HG03108 (cell line): Measurements from ENCODE around the gene ERC1.
A peak's percentile ranks its signal among the peaks of the same experiment; 100 is the strongest.

ENCODE experiments used
- ATAC-seq: cut with Tn5 transposase; IDR thresholded peaks from one replicate; pipeline ENCODE4 v1.9.1; 2021; ENCODE audit warnings: moderate library complexity; ENCODE audit not compliant: unreplicated experiment

The ERC1 gene

DNA sequence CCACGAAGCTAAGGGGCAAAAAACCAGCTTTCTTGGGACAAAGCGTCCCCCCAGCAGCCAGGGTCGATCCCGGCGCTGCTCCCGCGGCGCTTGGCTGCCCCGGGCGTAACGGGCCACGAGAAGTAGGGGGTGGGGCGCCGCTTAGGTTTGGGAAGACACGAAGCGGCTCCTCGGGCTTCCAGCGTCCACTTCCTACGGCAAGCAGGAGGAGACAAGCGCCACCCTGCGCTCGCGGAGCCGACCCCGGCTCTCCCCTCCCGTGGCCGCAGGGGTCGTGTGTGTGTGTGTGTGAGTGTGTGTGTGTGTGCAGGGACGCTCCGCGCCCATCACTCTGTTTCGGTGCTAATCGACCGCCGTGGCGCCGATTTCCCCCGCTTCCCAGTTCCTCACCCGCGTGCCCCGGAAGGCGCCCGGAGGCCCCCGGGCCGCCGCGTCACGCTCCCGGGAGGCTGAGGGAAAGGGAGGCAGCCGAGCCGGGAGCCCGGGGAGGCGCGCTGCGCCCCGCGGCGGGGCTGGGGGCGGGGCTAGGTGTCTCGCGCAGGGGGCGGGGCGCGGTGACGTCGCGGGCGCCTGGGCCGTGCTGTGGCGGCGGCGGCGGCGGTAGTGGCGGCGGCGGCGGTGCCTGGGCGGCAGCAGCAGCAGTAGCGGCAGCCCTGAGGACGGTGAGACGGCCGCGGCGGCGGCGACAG is at the start of gene ERC1:
ERC1 (plus strand) TSS at position 563 of the 689 bp plus-strand sequence. CDS start 36,681 bp downstream, outside the sequence.
- peak; percentile 85 for ATAC-seq

- ATAC-seq, result no peak
Observed at GRCh38 chr12:943051-943450, 48.0 kb upstream of the ERC1 start.

DNA sequence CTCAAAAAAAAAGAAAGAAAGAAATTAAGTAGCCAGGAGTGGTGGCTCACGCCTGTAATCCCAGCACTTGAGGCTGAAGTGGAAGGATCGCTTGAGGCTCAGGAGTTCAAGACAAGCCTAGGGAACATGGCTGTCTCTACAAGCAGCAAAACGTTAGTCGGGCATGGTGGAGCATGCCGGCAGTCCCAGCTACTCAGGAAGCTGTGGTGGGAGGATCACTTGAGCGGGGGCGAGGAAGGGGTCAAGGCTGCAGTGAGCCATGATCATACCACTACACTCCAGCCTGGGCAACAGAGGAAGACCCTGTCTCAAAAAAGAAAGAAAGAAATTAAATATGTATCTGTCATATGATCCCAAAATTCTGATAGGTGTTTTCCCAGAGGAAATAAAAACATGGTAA is 46.8 kb upstream of the ERC1 start:
- ATAC-seq, result no peak

- no peak for ATAC-seq
Observed at GRCh38 chr12:946212-946611, 44.8 kb upstream of the ERC1 start.

DNA sequence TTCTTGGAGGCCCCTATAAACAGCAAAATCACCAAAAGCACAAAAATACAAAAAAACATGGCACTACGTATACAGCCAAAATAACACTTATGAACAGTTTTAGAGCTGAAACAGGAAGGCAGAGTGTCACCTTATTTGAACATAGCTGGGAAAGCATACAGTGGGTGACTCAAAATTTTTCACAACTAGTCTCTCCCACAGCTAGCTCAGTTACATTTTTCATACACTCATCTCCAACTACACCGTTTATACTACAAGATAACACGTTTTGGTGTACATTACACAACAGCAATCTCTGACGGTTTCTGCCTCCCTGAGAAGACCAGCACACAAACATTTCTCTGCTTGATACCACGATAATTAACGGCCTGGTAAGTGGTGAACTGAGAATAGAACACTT is 44.4 kb upstream of the ERC1 start:
- ATAC-seq, result no peak

DNA sequence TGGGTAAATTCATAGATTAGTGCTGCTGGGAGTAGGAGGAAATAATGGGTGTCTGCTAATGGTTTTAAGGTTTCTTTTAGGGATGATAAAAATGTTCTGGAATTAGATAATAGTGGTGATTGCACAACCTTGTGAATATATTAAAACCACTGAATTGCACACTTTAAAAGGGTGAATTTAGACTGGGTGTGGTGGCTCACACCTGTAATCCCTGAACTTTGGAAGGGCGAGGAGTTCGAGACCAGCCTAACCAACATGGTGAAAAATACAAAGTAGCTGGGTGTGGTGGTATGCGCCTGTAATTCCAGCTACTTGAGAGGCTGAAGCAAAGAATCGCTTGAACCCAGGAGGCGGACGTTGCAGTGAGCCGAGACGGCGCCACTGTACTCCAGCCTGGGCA is 42.8 kb upstream of the ERC1 start:
- ATAC-seq, result no peak

DNA sequence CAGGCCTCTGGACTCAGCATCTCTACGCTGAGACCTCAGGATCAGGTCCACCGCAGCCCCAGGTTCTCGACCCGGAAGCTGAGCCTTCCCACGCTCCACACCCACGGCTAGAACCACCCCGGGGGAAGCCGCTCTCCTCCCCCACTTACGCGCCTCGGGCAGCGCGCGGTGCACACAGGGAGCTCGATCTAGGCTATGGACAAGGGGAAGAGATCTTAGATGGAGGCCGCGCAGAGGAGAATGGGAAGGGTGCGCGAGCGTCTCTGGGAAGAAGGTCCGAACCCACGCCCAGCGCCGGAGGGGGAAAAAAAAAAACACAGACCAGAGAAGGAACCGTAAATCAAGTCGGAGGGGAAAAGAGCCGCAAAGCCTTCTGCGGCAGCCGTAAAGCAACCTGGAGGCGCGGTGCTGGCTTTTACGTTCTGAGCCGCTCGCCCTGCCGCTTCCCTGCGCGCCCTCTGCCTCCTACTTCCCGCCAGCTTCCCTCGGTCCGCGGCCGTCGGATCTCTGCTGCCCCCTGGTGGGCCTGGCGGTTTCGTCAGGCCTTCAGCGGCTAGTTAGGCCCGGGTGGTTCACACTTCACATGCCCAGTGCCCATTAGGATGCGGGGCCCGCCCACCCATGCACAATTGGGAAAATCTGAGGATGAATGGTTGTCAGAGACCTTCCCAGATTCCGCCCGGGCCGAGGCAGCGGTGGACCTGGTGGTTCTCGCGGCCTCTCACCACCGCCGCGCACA is 41.4 kb upstream of the ERC1 start, which contains the start of gene RAD52:
RAD52 (minus strand) TSS at position 242 of the 739 bp plus-strand sequence. CDS start 16,636 bp downstream, outside the sequence.
- ATAC-seq, result peak; percentile 76

DNA sequence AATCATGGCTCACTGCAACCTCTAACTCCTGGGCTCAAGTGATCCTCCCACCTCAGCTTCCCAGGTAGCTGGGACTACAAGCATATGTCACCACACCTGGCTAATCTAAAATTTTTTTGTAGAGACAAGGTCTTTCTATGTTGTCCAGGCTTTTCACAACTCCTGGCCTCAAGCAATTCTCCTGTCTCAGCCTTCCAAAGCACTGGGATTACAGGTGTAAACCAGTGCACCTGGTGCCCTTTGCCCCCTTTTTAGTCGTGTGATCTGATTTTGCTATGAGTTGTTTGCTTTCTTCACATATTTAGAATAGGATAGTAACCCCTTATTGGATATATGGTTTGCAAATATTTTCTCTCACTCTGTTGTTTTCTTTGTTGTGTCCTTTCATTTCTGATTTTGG is 39.8 kb upstream of the ERC1 start:
- ATAC-seq, result no peak

GRCh38 chr12:953776-954175 is 37.2 kb upstream of the ERC1 start:
- no peak for ATAC-seq

DNA sequence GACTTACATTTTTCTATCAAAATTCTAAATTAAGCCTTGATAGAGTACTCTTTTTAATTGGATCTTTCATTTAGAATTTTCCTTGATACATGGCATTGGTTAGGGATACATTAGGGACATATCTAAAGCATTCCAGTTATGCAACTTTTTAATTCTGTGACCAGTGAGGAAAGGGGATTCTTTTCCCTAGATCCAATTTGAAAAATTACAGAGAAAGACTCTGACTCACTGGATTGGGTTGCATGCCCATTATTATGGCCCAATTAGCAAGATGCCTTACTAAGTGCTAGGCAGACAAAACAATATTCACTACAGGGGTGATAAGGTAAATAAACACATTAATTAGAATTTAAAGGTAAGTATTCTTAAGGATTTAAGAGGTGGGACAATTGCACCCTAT is 36.3 kb upstream of the ERC1 start:
- ATAC-seq, result no peak

DNA sequence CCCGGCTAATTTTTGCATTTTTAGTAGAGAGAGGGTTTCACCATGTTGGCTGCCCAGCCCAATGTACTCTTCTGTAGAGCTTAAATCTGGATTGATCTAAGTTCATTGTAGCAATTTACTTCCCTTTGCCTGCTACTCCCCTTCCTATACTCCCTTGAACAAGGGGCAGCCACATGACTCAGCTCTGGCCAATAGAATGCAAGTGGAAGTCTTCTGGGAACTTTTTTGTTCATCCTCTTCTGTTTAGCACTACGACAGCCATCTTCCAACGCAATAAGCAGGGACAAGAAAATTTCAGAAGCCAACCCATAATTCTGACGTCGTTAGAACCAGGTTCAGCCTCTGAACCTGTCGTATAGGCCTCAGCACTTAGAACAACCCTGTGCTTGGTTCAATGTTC is 35.1 kb upstream of the ERC1 start:
- no peak for ATAC-seq

DNA sequence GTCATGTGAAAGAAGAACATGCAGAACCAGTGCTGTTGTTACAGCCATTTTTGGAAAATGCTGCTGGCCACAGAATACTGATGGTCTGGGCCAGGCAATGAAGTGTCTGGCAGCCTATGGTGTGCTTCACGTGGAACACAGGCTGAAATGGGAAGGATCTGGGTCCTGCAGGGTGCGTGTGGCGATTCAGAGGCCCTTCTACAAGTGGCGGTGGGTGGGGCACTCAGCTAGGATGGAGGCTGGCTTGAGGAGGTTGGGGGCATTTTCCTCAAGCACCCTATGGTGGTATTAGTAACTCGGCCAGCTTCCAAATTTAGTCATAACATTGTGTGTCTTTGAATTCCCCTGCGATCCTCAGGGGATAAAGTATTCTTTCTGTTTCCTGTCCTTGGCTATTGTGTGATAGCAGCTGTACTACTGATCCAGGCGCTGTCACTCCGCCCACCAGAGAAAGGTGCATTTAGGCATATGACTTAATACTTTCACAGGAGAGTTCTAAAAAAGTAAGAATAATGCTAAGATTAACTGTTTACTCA is 32.4 kb upstream of the ERC1 start:
- peak; percentile 74 for ATAC-seq

DNA sequence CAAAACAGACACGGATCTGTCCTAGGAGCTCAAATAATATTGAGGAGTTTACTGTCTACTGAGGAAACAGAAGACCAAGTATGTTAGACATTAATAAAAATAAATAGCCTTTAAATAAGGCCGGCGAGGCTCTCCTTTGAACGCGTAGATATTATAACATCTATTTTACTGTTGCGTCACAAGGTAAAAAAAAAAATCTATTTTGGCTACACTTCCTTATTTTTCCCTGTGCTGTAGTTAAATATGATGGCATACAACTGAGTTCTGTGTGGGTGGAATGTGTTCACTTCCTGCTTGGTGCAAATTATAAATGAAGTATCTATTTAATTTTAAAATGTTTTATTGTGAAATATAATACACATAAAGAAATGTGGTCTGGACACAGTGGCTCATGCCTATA is 24.3 kb upstream of the ERC1 start:
- no peak for ATAC-seq

- ATAC-seq, result no peak
Observed at GRCh38 chr12:967641-968040, 23.4 kb upstream of the ERC1 start.

- ATAC-seq, result no peak
Observed at GRCh38 chr12:968545-968944, 22.5 kb upstream of the ERC1 start.

GRCh38 chr12:969821-970220 is 21.2 kb upstream of the ERC1 start:
- no peak for ATAC-seq

DNA sequence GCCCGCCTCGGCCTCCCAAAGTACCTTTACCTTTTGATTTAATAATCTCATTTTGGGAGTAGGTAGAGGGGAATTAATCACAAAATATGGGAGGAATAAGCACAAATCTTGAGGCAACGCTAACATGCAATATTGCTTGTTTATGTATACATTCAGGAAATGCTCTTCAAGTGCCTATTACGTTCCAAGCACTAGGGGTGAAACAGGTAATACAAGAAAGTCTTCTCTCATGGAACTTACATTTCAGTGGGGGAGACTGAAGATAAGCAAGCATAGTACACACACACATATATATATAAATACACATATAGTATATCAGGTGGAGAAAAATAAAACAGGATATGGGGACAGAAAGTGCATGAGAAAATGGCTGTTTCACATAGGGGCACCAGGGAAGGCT is 19.0 kb upstream of the ERC1 start:
- no peak for ATAC-seq

DNA sequence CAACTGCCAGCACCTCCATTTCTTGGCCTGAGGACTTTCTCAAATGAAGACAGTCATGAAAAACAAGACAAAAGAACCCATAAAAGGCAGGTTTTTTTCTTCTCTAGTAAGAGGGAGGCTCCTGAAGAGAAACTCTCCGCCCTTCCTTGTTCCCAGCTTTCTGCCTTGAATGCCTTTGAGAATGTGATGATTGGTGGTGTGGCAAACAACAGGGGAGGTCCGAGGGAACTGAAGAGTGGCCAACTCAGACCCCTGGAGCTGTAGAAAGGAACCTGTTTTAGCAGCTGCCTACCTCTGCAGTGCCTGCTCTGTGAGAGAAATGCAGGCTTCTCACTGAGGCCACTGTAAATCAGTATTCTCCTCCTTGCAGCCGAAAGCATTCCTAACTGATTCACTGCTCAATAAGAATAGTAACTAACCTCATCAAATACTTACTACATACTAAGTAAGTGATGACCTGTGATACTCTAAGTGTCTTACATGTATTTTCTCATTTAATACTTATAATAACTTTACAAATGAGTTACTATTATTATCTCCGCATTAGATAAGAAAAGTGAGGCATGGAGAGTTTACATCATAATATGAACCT is 16.7 kb upstream of the ERC1 start:
- ATAC-seq, result no peak

GRCh38 chr12:976644-977043 is 14.4 kb upstream of the ERC1 start:
- no peak for ATAC-seq

DNA sequence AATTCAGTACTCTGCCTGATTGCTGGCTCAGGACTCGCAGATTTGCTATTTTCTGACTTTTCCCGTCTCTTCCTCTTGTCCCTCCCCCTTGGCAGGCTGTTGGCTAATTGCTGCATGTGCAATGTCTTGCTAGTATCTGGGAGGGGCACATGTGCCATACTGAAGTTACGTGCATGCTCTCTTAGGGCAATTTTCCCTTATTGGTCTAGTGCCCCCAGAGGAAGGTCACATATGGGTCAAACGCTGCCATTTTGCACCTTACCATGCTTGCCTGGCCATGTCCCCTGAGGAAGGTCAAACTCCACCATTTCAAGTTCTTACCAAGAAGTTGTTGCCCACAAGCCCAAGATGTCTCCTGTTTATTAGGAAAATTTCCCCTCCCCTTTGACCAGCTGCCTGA is 13.9 kb upstream of the ERC1 start:
- no peak for ATAC-seq

DNA sequence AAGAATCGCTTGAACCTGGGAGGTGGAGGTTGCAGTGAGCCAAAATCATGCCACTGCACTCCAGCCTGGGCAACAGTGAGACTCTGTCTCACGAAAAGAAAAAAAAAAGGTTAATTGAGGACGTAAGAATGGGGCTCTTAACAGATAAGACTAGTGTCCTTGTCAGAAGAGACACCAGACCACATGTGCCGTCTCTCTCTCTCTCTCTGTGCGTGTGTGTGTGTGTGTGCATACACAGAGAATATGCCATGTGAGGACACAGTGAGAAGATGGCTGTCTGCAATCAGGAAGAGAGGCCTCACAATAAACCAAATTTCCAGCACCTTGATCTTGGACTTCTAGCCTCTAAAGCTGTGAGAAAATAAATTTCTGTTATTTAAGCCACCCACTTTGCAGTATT is 11.7 kb upstream of the ERC1 start:
- ATAC-seq, result no peak
